Parathyroid adenoma (tissue), 2 donors: ENCODE measurements around the gene CDH4.

Experiments used
- H2AFZ ChIP-seq: fragments of 300-600 bp; sonication (generic); one replicate; pipeline ENCODE4 v1.7.0; 2017; ENCODE audit warnings: antibody characterized with exemption, mild to moderate bottlenecking
- H3K27ac ChIP-seq: fragments of 300-600 bp; sonication (generic); one replicate; pipeline ENCODE4 v1.7.0; 2017
- H3K27me3 ChIP-seq: fragments of 300-600 bp; sonication (generic); one replicate; pipeline ENCODE4 v1.7.0; 2017; ENCODE audit warnings: low read length; ENCODE audit not compliant: control insufficient read depth, insufficient read depth
- H3K36me3 ChIP-seq: fragments of 300-600 bp; sonication (generic); one replicate; pipeline ENCODE4 v1.7.0; 2017; ENCODE audit warnings: low read length; ENCODE audit not compliant: control insufficient read depth, insufficient read depth
- H3K4me1 ChIP-seq: fragments of 300-600 bp; sonication (generic); one replicate; pipeline ENCODE4 v1.7.0; 2017; ENCODE audit warnings: control low read depth
- H3K4me2 ChIP-seq: fragments of 300-600 bp; sonication (generic); one replicate; pipeline ENCODE4 v1.7.0; 2017; ENCODE audit warnings: low read length
- H3K4me3 ChIP-seq: fragments of 300-600 bp; sonication (generic); one replicate; pipeline ENCODE4 v1.7.0; 2017; ENCODE audit warnings: low read depth, low read length
- H3K79me2 ChIP-seq: fragments of 300-600 bp; sonication (generic); one replicate; pipeline ENCODE4 v1.7.0; 2017; ENCODE audit warnings: control low read depth
- H3K9ac ChIP-seq: fragments of 300-600 bp; sonication (generic); one replicate; pipeline ENCODE4 v1.7.0; 2017; ENCODE audit warnings: mild to moderate bottlenecking
- H3K9me3 ChIP-seq: fragments of 300-600 bp; sonication (generic); one replicate; pipeline ENCODE4 v1.7.0; 2017; ENCODE audit warnings: low read length; ENCODE audit not compliant: control insufficient read depth
- CTCF ChIP-seq: fragments of 300-600 bp; sonication (generic); IDR thresholded peaks from one replicate; pipeline ENCODE4 v1.7.0; 2017; ENCODE audit warnings: antibody characterized with exemption, mild to moderate bottlenecking
- donor health status: primary hyperparathyroidism.

Gene CDH4

GRCh38 chr20:61251529-61252393 lies at the start of gene CDH4:
CDH4 (plus strand) TSS chr20:61252261.
- H3K27ac ChIP-seq = no peak within 1 kb of the TSS
- no peaks in the 10 kb centered on the region for H3K9me3 ChIP-seq
- TF ChIP-seq CTCF = no peak
- H3K4me1 ChIP-seq = no peaks in the 10 kb centered on the region
- no peaks in the 10 kb centered on the region for H3K27me3 ChIP-seq
- no peak within 1 kb of the TSS for H3K9ac ChIP-seq
- no peaks in the 10 kb centered on the region for H3K79me2 ChIP-seq
- no peak within 1 kb of the TSS for H2AFZ ChIP-seq
- peak within 1 kb of the TSS; percentile 63 for H3K4me2 ChIP-seq
- no peak within 1 kb of the TSS for H3K4me3 ChIP-seq
- H3K36me3 ChIP-seq = no peaks in the 10 kb centered on the region

GRCh38 chr20:61203320-61203719 lies 48.7 kb upstream of the CDH4 start:
- TF ChIP-seq CTCF = no peak
- H3K4me2 ChIP-seq = no peak overlapping the region
- no peaks in the 10 kb centered on the region for H3K36me3 ChIP-seq
- no peak overlapping the region for H3K4me3 ChIP-seq
- H3K9ac ChIP-seq = no peak overlapping the region
- H2AFZ ChIP-seq = no peak overlapping the region
- H3K9me3 ChIP-seq = no peaks in the 10 kb centered on the region
- H3K79me2 ChIP-seq = no peaks in the 10 kb centered on the region
- no peaks in the 10 kb centered on the region for H3K4me1 ChIP-seq
- H3K27ac ChIP-seq = no peak overlapping the region
- no peaks in the 10 kb centered on the region for H3K27me3 ChIP-seq

- Histone ChIP-seq H3K4me1 (no peaks in the 10 kb centered on the region), H3K36me3 (no peaks in the 10 kb centered on the region), H3K9me3 (no peaks in the 10 kb centered on the region), H3K4me3 (no peak overlapping the region), H3K27me3 (no peaks in the 10 kb centered on the region), H3K4me2 (no peak overlapping the region), H3K27ac (no peak overlapping the region), H2AFZ (no peak overlapping the region), H3K9ac (no peak overlapping the region), H3K79me2 (no peaks in the 10 kb centered on the region)
- no peak for TF ChIP-seq CTCF
Measured at GRCh38 chr20:61204206-61204605, 47.9 kb upstream of the CDH4 start.

GRCh38 chr20:61205769-61206168 lies 46.3 kb upstream of the CDH4 start:
- no peak overlapping the region for H3K27ac ChIP-seq
- H3K4me2 ChIP-seq = no peak overlapping the region
- H3K27me3 ChIP-seq = no peaks in the 10 kb centered on the region
- no peak for TF ChIP-seq CTCF
- no peaks in the 10 kb centered on the region for H3K36me3 ChIP-seq
- H2AFZ ChIP-seq = no peak overlapping the region
- H3K79me2 ChIP-seq = no peaks in the 10 kb centered on the region
- no peak overlapping the region for H3K9ac ChIP-seq
- H3K9me3 ChIP-seq = no peaks in the 10 kb centered on the region
- no peaks in the 10 kb centered on the region for H3K4me1 ChIP-seq
- no peak overlapping the region for H3K4me3 ChIP-seq

GRCh38 chr20:61210862-61211261 lies 41.2 kb upstream of the CDH4 start:
- no peaks in the 10 kb centered on the region for H3K79me2 ChIP-seq
- H3K9ac ChIP-seq = no peak overlapping the region

More at GRCh38 chr20:61210862-61211261, 41.2 kb upstream of the CDH4 start:
- H3K4me1 ChIP-seq = no peaks in the 10 kb centered on the region
- no peaks in the 10 kb centered on the region for H3K9me3 ChIP-seq
- H3K4me2 ChIP-seq = no peak overlapping the region
- H3K27me3 ChIP-seq = no peaks in the 10 kb centered on the region
- H3K4me3 ChIP-seq = no peak overlapping the region
- no peaks in the 10 kb centered on the region for H3K36me3 ChIP-seq
- H3K27ac ChIP-seq = no peak overlapping the region
- TF ChIP-seq CTCF = no peak
- no peak overlapping the region for H2AFZ ChIP-seq
